Gastroesophageal sphincter (tissue), 4 donors: ENCODE measurements around the gene AKAP12. TPM values are rescaled to one million over a fixed set of nuclear protein-coding genes. Genes with fewer than 3 reads are reported as not detected.

Source experiments
- ATAC-seq: fragments of 150-250 bp; one replicate; pipeline ENCODE4 v1.9.1; 2016; ENCODE audit warnings: mild to moderate bottlenecking, moderate library complexity
- H3K27ac ChIP-seq, 4 donors: fragments of 200-600 bp; sonication (generic) in 3 of 4; 1 replicate in 3 of 4; 2 replicates in 1 of 4; pipeline ENCODE4 v1.5.1; 2016 to 2019
- H3K27me3 ChIP-seq: fragments of 200-600 bp; sonication (generic); one replicate; pipeline ENCODE4 v1.5.1; 2019
- H3K36me3 ChIP-seq, 2 donors: fragments of 200-600 bp; sonication (generic); one replicate each; pipeline ENCODE4 v1.5.1; 2019; ENCODE audit warnings: control low read depth in 1 of 2
- H3K4me1 ChIP-seq, 3 donors: fragments of 200-600 bp; sonication (generic); 1 replicate in 2 of 3; 2 replicates in 1 of 3; pipeline ENCODE4 v1.5.1; 2016 to 2019; ENCODE audit warnings: control low read depth in 2 of 3
- H3K4me3 ChIP-seq, 2 donors: fragments of 200-600 bp; sonication (generic); one replicate each; pipeline ENCODE4 v1.5.1; 2019; ENCODE audit warnings: mild to moderate bottlenecking in 1 of 2, moderate library complexity in 1 of 2
- H3K9me3 ChIP-seq, 3 donors: fragments of 200-600 bp; sonication (generic); one replicate each; pipeline ENCODE4 v1.5.1; 2017 to 2019; ENCODE audit warnings: control low read depth in 2 of 3
- EP300 ChIP-seq: sonication (generic); formaldehyde crosslinking; IDR thresholded peaks from one replicate; pipeline ENCODE4 v1.6.1; 2017; ENCODE audit warnings: antibody characterized with exemption, mild to moderate bottlenecking
- POLR2A ChIP-seq, 2 donors: fragments of 450-650 bp; IDR thresholded peaks; one replicate each; pipeline ENCODE4 v1.6.1; 2017; ENCODE audit warnings: antibody characterized with exemption in 2 of 2, mild to moderate bottlenecking in 2 of 2, moderate library complexity in 1 of 2
- POLR2AphosphoS5 ChIP-seq: sonication (generic); formaldehyde crosslinking; IDR thresholded peaks from one replicate; pipeline ENCODE4 v1.6.1; 2017; ENCODE audit warnings: antibody characterized with exemption
- WGBS, 2 donors: methylation state at CpG; one replicate each; pipeline ENCODE4 v1.1.5; 2018; ENCODE audit warnings: low coverage in 1 of 2; 5-methylcytosine and 5-hydroxymethylcytosine counted together
- total RNA-seq, 4 donors: library from RNA; depleted of rRNA; stranded (reverse); fragments of >200 nt; gene quantifications; one replicate each; pipeline ENCODE4 v1.1.0, GENCODE V29; 2016
- TF ChIP-seq, protein P1 (sequence below), 4 experiments: fragments of 200-600 bp in 2 of 4; fragments of 450-650 bp in 2 of 4; sonication (generic) in 1 of 4; IDR thresholded peaks; one replicate each; pipeline ENCODE4 v1.5.1; 2017 to 2019; ENCODE audit warnings: antibody characterized with exemption in 4 of 4, mild to moderate bottlenecking in 2 of 4, moderate library complexity in 2 of 4

Gene AKAP12
- total RNA-seq, 4 donors from 2014 or later: 150 to 245 (median 185) TPM

DNA sequence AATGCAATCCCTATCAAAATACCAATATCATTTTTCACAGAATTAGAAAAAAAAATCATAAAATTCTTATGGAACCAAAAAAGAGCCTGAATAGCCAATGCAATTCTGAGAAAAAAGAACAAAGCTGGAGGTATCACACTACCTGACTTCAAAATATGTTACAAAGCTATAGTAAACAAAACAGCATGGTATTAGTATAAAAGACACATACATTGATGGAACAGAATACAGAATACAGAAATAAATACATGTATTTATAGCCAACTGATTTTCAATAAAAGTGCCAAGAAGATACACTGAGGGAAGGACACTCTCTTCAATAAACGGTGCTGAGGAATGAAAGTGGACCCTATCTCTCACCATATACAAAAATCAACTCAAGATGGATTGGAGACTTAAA is 28.7 kb upstream of the AKAP12 start:
- Histone ChIP-seq H3K27ac (no peak overlapping the region), H3K4me3 (no peak overlapping the region), H3K4me1 (peaks cover 0 to 8% (median 0%) of the 10 kb centered on the region in 3 donors), H3K27me3 (no peaks in the 10 kb centered on the region), H3K36me3 (no peaks in the 10 kb centered on the region), H3K9me3 (peaks cover 0 to 8% (median 0%) of the 10 kb centered on the region in 3 donors)
- 80 to 83% methylated on average over 1 of the region's 1 CpG for WGBS, 2 donors
- ATAC-seq: no peak
- TF ChIP-seq POLR2A (IDR thresholded peaks at IDR 0.05) (no peak), EP300 (no peak), POLR2AphosphoS5 (no peak)
- TF ChIP-seq, protein P1, sequence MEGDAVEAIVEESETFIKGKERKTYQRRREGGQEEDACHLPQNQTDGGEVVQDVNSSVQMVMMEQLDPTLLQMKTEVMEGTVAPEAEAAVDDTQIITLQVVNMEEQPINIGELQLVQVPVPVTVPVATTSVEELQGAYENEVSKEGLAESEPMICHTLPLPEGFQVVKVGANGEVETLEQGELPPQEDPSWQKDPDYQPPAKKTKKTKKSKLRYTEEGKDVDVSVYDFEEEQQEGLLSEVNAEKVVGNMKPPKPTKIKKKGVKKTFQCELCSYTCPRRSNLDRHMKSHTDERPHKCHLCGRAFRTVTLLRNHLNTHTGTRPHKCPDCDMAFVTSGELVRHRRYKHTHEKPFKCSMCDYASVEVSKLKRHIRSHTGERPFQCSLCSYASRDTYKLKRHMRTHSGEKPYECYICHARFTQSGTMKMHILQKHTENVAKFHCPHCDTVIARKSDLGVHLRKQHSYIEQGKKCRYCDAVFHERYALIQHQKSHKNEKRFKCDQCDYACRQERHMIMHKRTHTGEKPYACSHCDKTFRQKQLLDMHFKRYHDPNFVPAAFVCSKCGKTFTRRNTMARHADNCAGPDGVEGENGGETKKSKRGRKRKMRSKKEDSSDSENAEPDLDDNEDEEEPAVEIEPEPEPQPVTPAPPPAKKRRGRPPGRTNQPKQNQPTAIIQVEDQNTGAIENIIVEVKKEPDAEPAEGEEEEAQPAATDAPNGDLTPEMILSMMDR (IDR thresholded peaks at IDR 0.05): no peak

DNA sequence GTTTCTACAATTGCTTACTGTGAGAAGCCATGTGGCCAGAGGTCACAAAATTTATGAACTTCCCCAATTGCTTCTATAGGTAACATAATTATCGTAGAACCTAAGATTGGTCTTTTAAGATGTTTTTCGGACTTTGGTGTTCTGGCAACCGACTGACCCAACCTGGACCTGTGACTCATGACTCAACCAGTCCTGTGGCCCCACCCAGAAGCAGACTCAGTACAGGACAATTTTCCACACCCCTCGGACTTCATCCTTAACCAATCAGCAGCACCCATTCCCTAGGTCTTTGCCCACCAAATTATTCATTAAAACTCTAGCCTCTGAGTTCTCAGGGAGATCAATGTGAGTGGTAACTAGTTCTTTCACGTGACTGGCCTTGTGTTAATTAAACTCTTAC is 26.4 kb upstream of the AKAP12 start:
- Histone ChIP-seq H3K27ac (no peak overlapping the region), H3K4me1 (peaks cover 0 to 8% (median 0%) of the 10 kb centered on the region in 3 donors), H3K36me3 (no peaks in the 10 kb centered on the region), H3K9me3 (peaks cover 0 to 8% (median 0%) of the 10 kb centered on the region in 3 donors), H3K4me3 (no peak overlapping the region), H3K27me3 (no peaks in the 10 kb centered on the region)
- TF ChIP-seq, protein P1 (IDR thresholded peaks at IDR 0.05): no peak
- TF ChIP-seq POLR2AphosphoS5 (no peak), EP300 (no peak), POLR2A (IDR thresholded peaks at IDR 0.05) (no peak)
- ATAC-seq: no peak
- WGBS, 2 donors: 93 to 95% methylated on average over 3 to 5 of the region's 5 CpGs

DNA sequence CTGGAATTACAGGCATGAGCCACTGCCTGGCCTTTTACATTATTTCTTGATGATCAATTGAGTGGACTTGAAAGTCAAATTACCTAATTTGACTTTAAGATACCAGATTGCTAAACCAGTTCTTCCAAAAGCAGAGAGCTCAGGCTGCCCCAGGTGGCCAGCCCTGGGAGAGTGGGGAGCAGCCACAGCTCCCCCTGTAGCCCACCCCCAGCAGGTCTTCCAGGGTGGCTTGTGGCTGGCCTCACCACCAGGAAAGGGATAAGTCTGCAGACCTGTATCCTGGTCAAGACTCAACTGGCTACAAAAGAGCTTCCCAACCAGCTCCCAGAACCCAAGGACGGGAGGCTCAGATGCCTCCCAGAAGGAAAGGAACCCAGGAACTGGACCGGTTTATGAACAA is 23.8 kb upstream of the AKAP12 start:
- no peaks in the 10 kb centered on the region for H3K27me3 ChIP-seq
- H3K36me3 ChIP-seq: no peaks in the 10 kb centered on the region
- H3K4me1 ChIP-seq: no peaks in the 10 kb centered on the region
- H3K4me3 ChIP-seq: no peak overlapping the region
- WGBS, 2 donors: 86% methylated on average over 2 of the region's 2 CpGs; no CpG with 5 or more reads in 1 of the 2 donors
- peaks cover 0 to 4% (median 0%) of the 10 kb centered on the region in 3 donors for H3K9me3 ChIP-seq
- no peak overlapping the region for H3K27ac ChIP-seq
- TF ChIP-seq EP300 (no peak), POLR2AphosphoS5 (no peak), POLR2A (IDR thresholded peaks at IDR 0.05) (no peak)
- TF ChIP-seq, protein P1 (IDR thresholded peaks at IDR 0.05): no peak
- ATAC-seq: no peak

DNA sequence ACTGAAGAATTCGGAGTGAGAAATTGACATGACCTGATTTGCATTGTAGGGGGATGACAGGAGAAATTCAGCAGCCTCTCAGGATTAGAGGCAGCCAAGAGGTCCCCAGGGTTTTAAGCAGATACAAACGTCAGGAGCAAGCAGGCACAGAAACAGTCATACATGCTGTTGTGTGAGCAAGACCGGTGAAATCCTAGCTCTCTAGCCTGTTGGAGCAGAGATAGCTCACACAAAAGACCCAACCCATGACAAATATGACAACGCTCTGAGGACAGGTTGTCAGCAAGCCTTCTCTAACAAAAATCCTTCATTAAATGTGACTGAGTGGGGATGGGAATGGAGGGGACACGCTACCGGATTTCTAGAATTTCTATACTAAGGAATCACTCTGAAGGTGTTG is 23.0 kb upstream of the AKAP12 start:
- Histone ChIP-seq H3K4me1 (no peaks in the 10 kb centered on the region), H3K4me3 (no peak overlapping the region), H3K27ac (no peak overlapping the region), H3K27me3 (no peaks in the 10 kb centered on the region), H3K36me3 (no peaks in the 10 kb centered on the region), H3K9me3 (no peaks in the 10 kb centered on the region)
- no peak for ATAC-seq
- 64 to 80% methylated on average over 3 to 6 of the region's 6 CpGs for whole genome bisulfite sequencing, 2 donors
- TF ChIP-seq EP300: no peak
- TF ChIP-seq POLR2AphosphoS5: no peak
- no peak for TF ChIP-seq POLR2A (IDR thresholded peaks at IDR 0.05)
- TF ChIP-seq, protein P1 (IDR thresholded peaks at IDR 0.05): no peak

DNA sequence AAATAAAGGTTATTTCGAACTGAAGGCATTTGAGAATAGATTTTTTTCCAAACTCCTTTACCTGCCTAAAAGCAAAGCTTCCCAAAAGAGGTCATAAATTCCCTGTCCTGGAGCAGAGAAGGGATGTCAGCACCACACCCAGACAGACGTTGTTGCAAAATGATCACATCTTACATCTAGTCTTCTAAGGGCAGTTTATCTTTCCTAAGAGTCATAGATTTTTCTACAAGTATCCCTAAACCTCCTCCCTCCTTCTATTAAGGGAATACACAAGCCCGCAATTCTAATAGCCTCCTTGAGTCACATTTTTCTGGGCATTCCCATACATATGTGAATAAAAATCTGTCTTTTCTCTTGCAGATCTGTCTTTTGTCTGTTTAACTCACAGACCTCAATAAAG is 20.6 kb upstream of the AKAP12 start:
- TF ChIP-seq POLR2AphosphoS5 (no peak), POLR2A (IDR thresholded peaks at IDR 0.05) (no peak), EP300 (no peak)
- TF ChIP-seq, protein P1 (IDR thresholded peaks at IDR 0.05): no peak
- Histone ChIP-seq H3K27me3 (no peaks in the 10 kb centered on the region), H3K4me1 (no peaks in the 10 kb centered on the region), H3K4me3 (no peak overlapping the region), H3K27ac (no peak overlapping the region), H3K9me3 (no peaks in the 10 kb centered on the region), H3K36me3 (no peaks in the 10 kb centered on the region)
- WGBS, 2 donors: 88 to 95% methylated on average over 3 of the region's 3 CpGs
- no peak for ATAC-seq
